SU-DHL-6 (cell line): Measurements from ENCODE around the gene OOSP1.

Source experiments
- H2AFZ ChIP-seq: fragments of 200-600 bp; sonication (generic); 2 replicates; pipeline ENCODE4 v1.6.1; 2014; ENCODE audit warnings: low read depth, mild to moderate bottlenecking, moderate library complexity, mixed read lengths, antibody characterized with exemption, low read length; ENCODE audit not compliant: severe bottlenecking
- H3F3A ChIP-seq: fragments of 200-600 bp; shearing (Covaris generic); 2 replicates; pipeline ENCODE4 v1.6.0; 2016; ENCODE audit warnings: antibody characterized with exemption, mild to moderate bottlenecking; ENCODE audit not compliant: insufficient read depth
- H3K27ac ChIP-seq: fragments of 200-600 bp; sonication (generic); 2 replicates; pipeline ENCODE4 v1.5.1; 2016; ENCODE audit warnings: low read depth, mild to moderate bottlenecking, low read length, moderate library complexity, mixed read lengths
- H3K27me3 ChIP-seq: fragments of 200-600 bp; sonication (generic), shearing (Covaris generic); 2 replicates; pipeline ENCODE4 v1.6.0; 2014; ENCODE audit warnings: mild to moderate bottlenecking, low read length
- H3K36me3 ChIP-seq: fragments of 200-600 bp; sonication (generic); 2 replicates; pipeline ENCODE4 v1.6.1; 2014; ENCODE audit warnings: mild to moderate bottlenecking, low read length, mixed read lengths
- H3K4me2 ChIP-seq: fragments of 300-600, 200-600 bp; shearing (Covaris generic), sonication (generic); 2 replicates; pipeline ENCODE4 v1.6.0; 2014; ENCODE audit warnings: low read length, low read depth, mild to moderate bottlenecking; ENCODE audit not compliant: poor library complexity, severe bottlenecking
- H3K4me3 ChIP-seq: fragments of 200-600 bp; sonication (generic); 2 replicates; pipeline ENCODE4 v1.5.1; 2014; ENCODE audit warnings: antibody characterized with exemption, low read length, mild to moderate bottlenecking, mixed read lengths; ENCODE audit not compliant: insufficient read depth, poor library complexity, severe bottlenecking
- H3K79me2 ChIP-seq: fragments of 200-600 bp; sonication (generic); 2 replicates; pipeline ENCODE4 v1.6.1; 2014; ENCODE audit warnings: mild to moderate bottlenecking, low read length, moderate library complexity; ENCODE audit not compliant: insufficient read depth
- H3K9ac ChIP-seq: fragments of 200-600 bp; sonication (generic); 2 replicates; pipeline ENCODE4 v1.7.0; 2014; ENCODE audit warnings: mild to moderate bottlenecking, low read length
- H3K9me2 ChIP-seq: fragments of 200-600 bp; sonication (generic); replicated peaks from 2 replicates; pipeline ENCODE4 v1.6.1; 2014; ENCODE audit warnings: low read length; ENCODE audit not compliant: insufficient read depth
- H3K9me3 ChIP-seq: fragments of 200-600 bp; sonication (generic); 2 replicates; pipeline ENCODE4 v1.6.1; 2014; ENCODE audit warnings: low read length, mixed read lengths; ENCODE audit not compliant: insufficient read depth
- H4K20me1 ChIP-seq: fragments of 200-600 bp; sonication (generic); 2 replicates; pipeline ENCODE4 v1.6.1; 2014; ENCODE audit warnings: low read depth, mild to moderate bottlenecking, antibody characterized with exemption, low read length, moderate library complexity, mixed read lengths
- CTCF ChIP-seq: fragments of 200-600 bp; sonication (generic); IDR thresholded peaks from one replicate; pipeline ENCODE4 v1.5.1; 2017; ENCODE audit warnings: antibody characterized with exemption, mild to moderate bottlenecking, low read length, moderate library complexity; ENCODE audit not compliant: insufficient read depth, poor library complexity, severe bottlenecking
- EZH2phosphoT487 ChIP-seq: fragments of 200-600 bp; sonication (generic), shearing (Covaris generic); conservative IDR thresholded peaks from 2 replicates; pipeline ENCODE4 v1.6.1; 2018; ENCODE audit warnings: mild to moderate bottlenecking, antibody characterized with exemption, low read length, moderate library complexity, mixed read lengths

Gene OOSP1

GRCh38 chr11:59939482-59939881 lies 1.2 kb downstream of the OOSP1 start:
- TF ChIP-seq CTCF (no peak), EZH2phosphoT487 (no peak)
- no peak overlapping the region for H3K9ac ChIP-seq
- H2AFZ ChIP-seq: no peak overlapping the region
- H3K27ac ChIP-seq: no peak overlapping the region
- H3K9me3 ChIP-seq: no peaks in the 10 kb centered on the region
- H3K4me3 ChIP-seq: no peak overlapping the region
- H3K4me2 ChIP-seq: no peak overlapping the region
- no peaks in the 10 kb centered on the region for H3K27me3 ChIP-seq
- H3K36me3 ChIP-seq: no peaks in the 10 kb centered on the region
- no peaks in the 10 kb centered on the region for H3K9me2 ChIP-seq
- no peaks in the 10 kb centered on the region for H4K20me1 ChIP-seq
- no peaks in the 10 kb centered on the region for H3F3A ChIP-seq
- no peaks in the 10 kb centered on the region for H3K79me2 ChIP-seq

GRCh38 chr11:59941091-59941490 lies 2.9 kb downstream of the OOSP1 start:
- Histone ChIP-seq H2AFZ (no peak overlapping the region), H3F3A (no peaks in the 10 kb centered on the region), H3K9me3 (no peaks in the 10 kb centered on the region), H3K27me3 (no peaks in the 10 kb centered on the region), H3K79me2 (no peaks in the 10 kb centered on the region), H3K27ac (no peak overlapping the region), H3K9me2 (no peaks in the 10 kb centered on the region), H3K36me3 (no peaks in the 10 kb centered on the region), H3K4me2 (no peak overlapping the region), H3K9ac (no peak overlapping the region), H4K20me1 (no peaks in the 10 kb centered on the region), H3K4me3 (no peak overlapping the region)
- TF ChIP-seq EZH2phosphoT487 (no peak), CTCF (no peak)

- no peaks in the 10 kb centered on the region for H3K9me3 ChIP-seq
- no peaks in the 10 kb centered on the region for H3F3A ChIP-seq
- H3K4me3 ChIP-seq: no peak overlapping the region
- no peaks in the 10 kb centered on the region for H4K20me1 ChIP-seq
- no peak for TF ChIP-seq EZH2phosphoT487
- no peak for TF ChIP-seq CTCF
- no peaks in the 10 kb centered on the region for H3K27me3 ChIP-seq
- H3K9ac ChIP-seq: no peak overlapping the region
- H3K36me3 ChIP-seq: no peaks in the 10 kb centered on the region
- H3K79me2 ChIP-seq: no peaks in the 10 kb centered on the region
- H2AFZ ChIP-seq: no peak overlapping the region
- H3K9me2 ChIP-seq: no peaks in the 10 kb centered on the region
- H3K27ac ChIP-seq: no peak overlapping the region
- no peak overlapping the region for H3K4me2 ChIP-seq
These were observed 5.9 kb downstream of the OOSP1 start for GRCh38 chr11:59943997-59944714.
